Dendritic cell treated with granulocyte-macrophage colony-stimulating factor and Interleukin-4, amounts not matched to agents 40 ng/mL and 50 ng/mL, for 4 days (primary cell): ENCODE measurements around the gene ADGRF1.

Experiments
- H3K27ac Mint-ChIP-seq: one replicate; pipeline ENCODE4 v1.8.0; 2022; ENCODE audit warnings: mild to moderate bottlenecking, mixed read lengths
- H3K27me3 Mint-ChIP-seq: one replicate; pipeline ENCODE4 v1.8.0; 2022; ENCODE audit warnings: mild to moderate bottlenecking, mixed read lengths
- H3K36me3 Mint-ChIP-seq: one replicate; pipeline ENCODE4 v1.8.0; 2022; ENCODE audit warnings: low read depth, mixed read lengths
- H3K4me1 Mint-ChIP-seq: one replicate; pipeline ENCODE4 v1.8.0; 2022; ENCODE audit warnings: low read depth, mixed read lengths
- H3K4me3 Mint-ChIP-seq: one replicate; pipeline ENCODE4 v1.8.0; 2022; ENCODE audit warnings: mild to moderate bottlenecking, moderate library complexity, mixed read lengths
- H3K9me3 Mint-ChIP-seq: one replicate; pipeline ENCODE4 v1.8.0; 2022; ENCODE audit warnings: mixed read lengths
- intact Hi-C: fragments of 100-400 bp; cut with micrococcal nuclease; formaldehyde crosslinking; loops from one replicate; pipeline ENCODE4 v1.15.0; 2022

The ADGRF1 gene

GRCh38 chr6:47022191-47022590 is 19.9 kb downstream of the ADGRF1 start:
- H3K27ac Mint-ChIP-seq: no peak overlapping the region

GRCh38 chr6:47019941-47020340 is 22.2 kb downstream of the ADGRF1 start:
- Mint-ChIP-seq H3K27ac (no peak overlapping the region), H3K9me3 (no peaks in the 10 kb centered on the region)

More at GRCh38 chr6:47022191-47022590, 19.9 kb downstream of the ADGRF1 start:
- Mint-ChIP-seq H3K27me3 (no peaks in the 10 kb centered on the region), H3K4me1 (peaks cover 8% of the 10 kb centered on the region), H3K4me3 (no peak overlapping the region), H3K9me3 (no peaks in the 10 kb centered on the region), H3K36me3 (no peaks in the 10 kb centered on the region)
- intact Hi-C loops: no loop called here

GRCh38 chr6:47016909-47017308 is 25.2 kb downstream of the ADGRF1 start:
- peaks cover 5% of the 10 kb centered on the region for H3K9me3 Mint-ChIP-seq
- no peaks in the 10 kb centered on the region for H3K27me3 Mint-ChIP-seq
- H3K4me3 Mint-ChIP-seq: no peak overlapping the region
- H3K27ac Mint-ChIP-seq: no peak overlapping the region
- no peaks in the 10 kb centered on the region for H3K4me1 Mint-ChIP-seq
- intact Hi-C loops: no loop called here
- no peaks in the 10 kb centered on the region for H3K36me3 Mint-ChIP-seq

More at GRCh38 chr6:47019941-47020340, 22.2 kb downstream of the ADGRF1 start:
- H3K4me1 Mint-ChIP-seq: peaks cover 8% of the 10 kb centered on the region
- H3K36me3 Mint-ChIP-seq: no peaks in the 10 kb centered on the region
- H3K4me3 Mint-ChIP-seq: no peak overlapping the region
- intact Hi-C loops: no loop called here
- no peaks in the 10 kb centered on the region for H3K27me3 Mint-ChIP-seq

- Mint-ChIP-seq H3K27me3 (no peaks in the 10 kb centered on the region), H3K4me1 (no peaks in the 10 kb centered on the region), H3K36me3 (no peaks in the 10 kb centered on the region), H3K9me3 (peaks cover 5% of the 10 kb centered on the region), H3K4me3 (no peak overlapping the region), H3K27ac (no peak overlapping the region)
- intact Hi-C loops: no loop called here
These were observed 25.9 kb downstream of the ADGRF1 start for GRCh38 chr6:47016261-47016660.

GRCh38 chr6:47014401-47014800 is 27.7 kb downstream of the ADGRF1 start:
- intact Hi-C loops: no loop called here

GRCh38 chr6:47009583-47009982 is 32.5 kb downstream of the ADGRF1 start:
- Mint-ChIP-seq H3K9me3 (peaks cover 5% of the 10 kb centered on the region), H3K36me3 (no peaks in the 10 kb centered on the region), H3K27ac (no peak overlapping the region), H3K4me3 (no peak overlapping the region), H3K4me1 (no peaks in the 10 kb centered on the region), H3K27me3 (no peaks in the 10 kb centered on the region)
- intact Hi-C loops: no loop called here

More at GRCh38 chr6:47014401-47014800, 27.7 kb downstream of the ADGRF1 start:
- Mint-ChIP-seq H3K27ac (no peak overlapping the region), H3K4me1 (no peaks in the 10 kb centered on the region), H3K27me3 (no peaks in the 10 kb centered on the region), H3K4me3 (no peak overlapping the region), H3K36me3 (no peaks in the 10 kb centered on the region), H3K9me3 (peaks cover 5% of the 10 kb centered on the region)

- Mint-ChIP-seq H3K4me1 (no peaks in the 10 kb centered on the region), H3K27me3 (no peaks in the 10 kb centered on the region), H3K36me3 (no peaks in the 10 kb centered on the region), H3K9me3 (no peaks in the 10 kb centered on the region), H3K4me3 (no peak overlapping the region), H3K27ac (no peak overlapping the region)
- intact Hi-C loops: no loop called here
These were observed 33.8 kb downstream of the ADGRF1 start for GRCh38 chr6:47008397-47008763.

GRCh38 chr6:47007657-47008396 is 34.3 kb downstream of the ADGRF1 start:
- no peaks in the 10 kb centered on the region for H3K4me1 Mint-ChIP-seq

GRCh38 chr6:47005486-47005885 is 36.6 kb downstream of the ADGRF1 start:
- H3K4me3 Mint-ChIP-seq: no peak overlapping the region
- no peaks in the 10 kb centered on the region for H3K9me3 Mint-ChIP-seq
- intact Hi-C loops: no loop called here
- no peak overlapping the region for H3K27ac Mint-ChIP-seq
- H3K27me3 Mint-ChIP-seq: no peaks in the 10 kb centered on the region
- H3K4me1 Mint-ChIP-seq: no peaks in the 10 kb centered on the region
- H3K36me3 Mint-ChIP-seq: no peaks in the 10 kb centered on the region

More at GRCh38 chr6:47007657-47008396, 34.3 kb downstream of the ADGRF1 start:
- H3K27me3 Mint-ChIP-seq: no peaks in the 10 kb centered on the region
- H3K4me3 Mint-ChIP-seq: no peak overlapping the region
- no peaks in the 10 kb centered on the region for H3K9me3 Mint-ChIP-seq
- intact Hi-C loops: no loop called here
- no peaks in the 10 kb centered on the region for H3K36me3 Mint-ChIP-seq
- no peak overlapping the region for H3K27ac Mint-ChIP-seq

GRCh38 chr6:47004463-47004862 is 37.7 kb downstream of the ADGRF1 start:
- no peak overlapping the region for H3K27ac Mint-ChIP-seq
- no peaks in the 10 kb centered on the region for H3K9me3 Mint-ChIP-seq
- no peaks in the 10 kb centered on the region for H3K36me3 Mint-ChIP-seq
- intact Hi-C loops: no loop called here
- no peaks in the 10 kb centered on the region for H3K27me3 Mint-ChIP-seq
- no peak overlapping the region for H3K4me3 Mint-ChIP-seq
- no peaks in the 10 kb centered on the region for H3K4me1 Mint-ChIP-seq

GRCh38 chr6:47000842-47001241 is 41.3 kb downstream of the ADGRF1 start:
- intact Hi-C loops: no loop called here
- Mint-ChIP-seq H3K4me1 (no peaks in the 10 kb centered on the region), H3K4me3 (no peak overlapping the region), H3K9me3 (no peaks in the 10 kb centered on the region), H3K27me3 (no peaks in the 10 kb centered on the region), H3K36me3 (no peaks in the 10 kb centered on the region), H3K27ac (no peak overlapping the region)

GRCh38 chr6:46998436-46999017 is 43.6 kb downstream of the ADGRF1 start:
- Mint-ChIP-seq H3K4me1 (no peaks in the 10 kb centered on the region), H3K27ac (no peak overlapping the region), H3K36me3 (no peaks in the 10 kb centered on the region), H3K27me3 (no peaks in the 10 kb centered on the region), H3K9me3 (no peaks in the 10 kb centered on the region), H3K4me3 (no peak overlapping the region)
- intact Hi-C loops: no loop called here

- H3K36me3 Mint-ChIP-seq: no peaks in the 10 kb centered on the region
- no peaks in the 10 kb centered on the region for H3K4me1 Mint-ChIP-seq
- intact Hi-C loops: no loop called here
- no peak overlapping the region for H3K4me3 Mint-ChIP-seq
- no peaks in the 10 kb centered on the region for H3K9me3 Mint-ChIP-seq
- no peaks in the 10 kb centered on the region for H3K27me3 Mint-ChIP-seq
- H3K27ac Mint-ChIP-seq: no peak overlapping the region
These were observed 44.5 kb downstream of the ADGRF1 start for GRCh38 chr6:46997646-46998045.

GRCh38 chr6:46996860-46997641 is 45.1 kb downstream of the ADGRF1 start:
- H3K4me1 Mint-ChIP-seq: no peaks in the 10 kb centered on the region
- H3K9me3 Mint-ChIP-seq: no peaks in the 10 kb centered on the region
- no peak overlapping the region for H3K27ac Mint-ChIP-seq
- no peaks in the 10 kb centered on the region for H3K27me3 Mint-ChIP-seq
- intact Hi-C loops: no loop called here
- no peak overlapping the region for H3K4me3 Mint-ChIP-seq
- H3K36me3 Mint-ChIP-seq: no peaks in the 10 kb centered on the region
